ENCODE data around the gene FMNL2.
A peak's percentile ranks its signal among the peaks of the same experiment; 100 is the strongest.
"Not testable (repeated sequence)": the region's sequence is repeated elsewhere in the genome, so short reads cannot be mapped to it uniquely, and the experiment has no call there.

Gene FMNL2

GRCh38 chr2:152376385-152376784, 41.4 kb downstream of the FMNL2 start:
- DNase-seq = no peak

DNA sequence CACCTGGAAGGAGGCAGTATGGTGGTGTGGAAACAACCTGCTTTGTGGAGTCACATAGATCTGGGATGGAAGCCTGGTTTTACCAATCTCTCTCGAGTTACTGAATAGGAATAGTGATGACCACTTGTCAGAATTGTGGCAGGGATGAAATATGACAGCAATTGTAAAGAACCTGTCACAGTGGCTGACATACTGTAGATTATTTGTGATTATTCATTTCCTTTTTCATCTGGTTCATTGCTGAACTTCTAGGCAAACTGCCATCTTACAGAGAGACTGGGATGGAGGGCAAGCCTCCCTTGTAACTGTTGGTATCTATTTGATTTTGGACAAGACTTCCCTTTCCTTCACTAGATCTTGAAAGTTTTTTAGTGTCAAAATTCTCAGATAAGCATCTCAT, 42.0 kb downstream of the FMNL2 start:
- DNase-seq = no peak

DNA sequence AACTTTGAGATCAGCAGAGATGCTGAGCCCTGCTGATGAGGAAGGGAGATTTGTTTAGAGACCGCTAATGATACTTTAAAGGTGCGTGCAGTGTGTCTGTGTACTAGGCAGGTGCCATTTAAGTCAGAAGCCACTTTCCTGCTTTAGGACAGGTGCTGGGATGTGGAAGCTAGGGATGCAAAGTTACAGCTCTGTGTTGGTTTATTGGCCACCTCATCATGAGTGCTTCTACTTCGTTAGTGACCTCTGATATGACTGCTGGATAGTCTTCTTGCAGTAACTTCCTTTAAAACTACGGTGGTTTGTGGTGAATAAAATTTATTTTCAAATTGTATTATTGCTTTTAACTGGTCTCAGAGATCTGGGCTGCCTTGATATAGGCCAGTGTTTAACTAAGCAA, 44.1 kb downstream of the FMNL2 start:
- no peak for DNase-seq

- DNase-seq = no peak
Measured at GRCh38 chr2:152380261-152381055, 45.5 kb downstream of the FMNL2 start.

GRCh38 chr2:152383702-152384101, 48.7 kb downstream of the FMNL2 start:
- DNase-seq = no peak

DNA sequence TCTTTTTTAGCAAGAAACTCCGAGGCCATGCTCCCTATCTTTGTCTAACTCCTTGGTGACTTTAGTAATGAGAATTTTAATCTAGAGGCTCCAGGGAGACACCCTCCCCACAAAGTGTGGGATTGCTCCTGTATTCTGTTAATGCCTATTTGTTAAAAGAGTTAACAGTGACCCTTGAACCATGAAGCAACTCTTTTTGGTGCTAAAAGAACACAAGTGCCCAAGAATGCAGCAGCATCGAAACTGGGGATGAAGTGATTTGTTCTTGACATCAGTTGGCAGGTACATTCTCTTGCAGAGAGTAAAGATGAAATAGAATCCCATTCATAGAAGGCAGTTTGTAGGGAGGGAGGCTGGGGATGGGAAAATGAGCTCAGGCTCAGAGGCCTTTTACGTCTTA, 50.0 kb downstream of the FMNL2 start:
- DNase-seq = no peak

GRCh38 chr2:152385650-152386049, 50.7 kb downstream of the FMNL2 start:
- DNase-seq = peak in 1 of 3 experiments; percentile 25

DNA sequence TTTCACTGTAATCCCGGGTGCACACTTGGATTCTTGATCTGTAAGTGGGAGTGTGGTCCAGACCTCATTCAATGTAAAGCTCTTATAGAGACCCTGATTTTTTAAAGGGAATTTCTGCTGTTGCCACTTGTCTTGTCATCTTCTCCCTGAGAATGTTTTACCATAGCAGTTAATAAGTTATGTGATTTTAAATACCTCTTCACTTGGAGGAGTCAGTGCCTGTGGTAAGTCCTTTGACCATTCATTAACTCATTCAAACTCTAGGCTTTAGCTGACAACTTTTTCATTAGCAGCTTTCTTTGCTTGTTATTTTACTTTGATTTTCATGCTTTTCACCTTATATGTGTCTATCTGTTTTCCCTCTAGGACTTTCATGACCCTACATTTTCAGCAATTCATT, 51.3 kb downstream of the FMNL2 start:
- no peak for DNase-seq

- DNase-seq = no peak
Measured at GRCh38 chr2:152387041-152387440, 52.1 kb downstream of the FMNL2 start.

GRCh38 chr2:152388269-152388668, 53.3 kb downstream of the FMNL2 start:
- not testable (repeated sequence) for DNase-seq

GRCh38 chr2:152389483-152389882, 54.5 kb downstream of the FMNL2 start:
- DNase-seq = no peak

- DNase-seq = no peak
Measured at GRCh38 chr2:152390837-152391236, 55.9 kb downstream of the FMNL2 start.

GRCh38 chr2:152391318-152391717, 56.3 kb downstream of the FMNL2 start:
- no peak for DNase-seq

GRCh38 chr2:152393377-152393776, 58.4 kb downstream of the FMNL2 start:
- DNase-seq = no peak

GRCh38 chr2:152394326-152394725, 59.4 kb downstream of the FMNL2 start:
- DNase-seq = no peak

DNA sequence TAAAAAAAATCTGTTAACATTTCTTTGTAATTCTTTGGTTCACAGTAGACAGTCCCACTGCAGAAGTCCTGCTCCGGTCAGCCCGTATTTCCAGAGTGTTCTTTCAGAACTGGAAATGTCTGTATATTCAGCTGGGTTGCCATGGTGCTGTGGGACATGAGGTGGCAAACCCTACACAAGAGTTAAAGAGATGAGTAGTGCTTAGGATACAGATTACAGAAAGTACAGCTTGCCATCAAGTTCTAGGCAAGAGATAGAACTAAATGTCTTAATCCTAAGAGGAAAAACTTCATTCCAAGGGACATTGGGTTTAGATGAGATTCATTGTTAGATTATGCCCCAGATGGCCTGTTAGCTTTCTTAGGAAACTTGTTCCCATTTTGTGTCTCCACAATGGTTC, 60.1 kb downstream of the FMNL2 start:
- no peak for DNase-seq

GRCh38 chr2:152395572-152395971, 60.6 kb downstream of the FMNL2 start:
- DNase-seq = no peak

DNA sequence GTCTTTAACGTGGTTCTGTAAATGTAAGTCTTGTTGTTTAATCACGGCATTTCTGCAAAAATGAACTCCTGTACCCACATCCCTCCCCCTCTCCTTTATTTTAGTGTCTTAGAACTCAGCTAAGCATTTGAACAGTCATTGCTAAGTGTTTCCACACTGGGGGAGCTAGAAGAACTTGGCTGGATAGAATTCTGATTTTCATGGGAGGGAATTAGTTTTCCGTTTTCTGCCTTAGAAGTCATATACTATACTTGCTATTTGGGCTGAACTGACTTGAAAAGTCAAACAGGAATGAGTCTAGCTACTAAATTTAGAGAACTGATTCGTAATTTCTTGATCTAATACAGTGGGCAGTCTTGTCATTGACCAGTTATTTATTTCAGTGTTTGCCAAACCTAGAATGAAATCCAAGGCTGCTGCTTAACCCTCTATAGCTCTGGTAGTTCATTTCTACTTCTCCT, 61.1 kb downstream of the FMNL2 start:
- no peak for DNase-seq

DNA sequence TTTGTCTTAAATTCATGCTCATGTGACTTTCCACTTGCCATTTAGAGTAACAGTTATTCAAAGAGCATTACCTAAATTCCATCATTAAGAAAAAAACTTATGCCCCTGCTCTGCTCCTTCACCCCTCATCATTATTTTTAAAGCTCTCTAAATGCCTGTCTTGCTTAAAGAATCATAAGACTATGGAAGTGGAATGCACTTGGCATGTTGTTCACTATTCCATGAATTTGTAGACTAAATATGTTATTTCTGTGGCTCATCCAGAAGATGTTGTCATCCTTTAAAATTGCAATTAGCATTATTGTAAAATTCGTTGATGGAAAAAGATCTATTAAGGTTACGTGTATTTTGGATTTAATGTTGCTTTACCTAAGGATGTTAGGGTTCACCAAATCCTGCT, 61.8 kb downstream of the FMNL2 start:
- DNase-seq = no peak

GRCh38 chr2:152399003-152399402, 64.0 kb downstream of the FMNL2 start:
- DNase-seq = no peak

DNA sequence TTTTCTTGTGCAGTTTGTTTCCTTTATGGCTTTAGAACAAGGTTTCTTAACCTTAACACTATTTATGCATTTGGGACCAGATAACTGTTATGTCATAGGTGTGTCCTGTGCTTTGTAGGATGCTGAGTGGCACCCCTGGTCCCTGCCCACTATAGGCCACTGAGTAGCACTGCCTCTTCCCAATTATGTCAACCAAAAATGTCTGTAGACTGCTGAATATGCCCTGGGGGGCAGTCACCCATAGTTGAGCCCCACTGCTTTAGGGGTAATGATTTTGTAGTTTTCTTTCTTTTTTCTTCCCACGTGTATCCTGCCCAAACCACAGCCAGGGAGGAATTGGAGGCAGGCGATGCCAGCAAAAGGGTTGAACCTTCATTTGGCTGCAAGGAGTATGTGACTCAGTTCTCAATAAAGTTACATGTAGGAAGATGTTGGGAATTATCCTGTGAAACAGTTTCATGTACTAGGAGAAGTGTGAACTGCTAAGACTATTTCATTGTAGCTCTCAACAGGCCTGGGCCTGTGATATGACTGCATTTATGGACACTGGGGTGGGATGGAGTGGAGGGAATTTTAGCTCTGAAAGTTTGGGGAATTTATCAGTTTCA, 65.7 kb downstream of the FMNL2 start:
- DNase-seq = no peak

DNA sequence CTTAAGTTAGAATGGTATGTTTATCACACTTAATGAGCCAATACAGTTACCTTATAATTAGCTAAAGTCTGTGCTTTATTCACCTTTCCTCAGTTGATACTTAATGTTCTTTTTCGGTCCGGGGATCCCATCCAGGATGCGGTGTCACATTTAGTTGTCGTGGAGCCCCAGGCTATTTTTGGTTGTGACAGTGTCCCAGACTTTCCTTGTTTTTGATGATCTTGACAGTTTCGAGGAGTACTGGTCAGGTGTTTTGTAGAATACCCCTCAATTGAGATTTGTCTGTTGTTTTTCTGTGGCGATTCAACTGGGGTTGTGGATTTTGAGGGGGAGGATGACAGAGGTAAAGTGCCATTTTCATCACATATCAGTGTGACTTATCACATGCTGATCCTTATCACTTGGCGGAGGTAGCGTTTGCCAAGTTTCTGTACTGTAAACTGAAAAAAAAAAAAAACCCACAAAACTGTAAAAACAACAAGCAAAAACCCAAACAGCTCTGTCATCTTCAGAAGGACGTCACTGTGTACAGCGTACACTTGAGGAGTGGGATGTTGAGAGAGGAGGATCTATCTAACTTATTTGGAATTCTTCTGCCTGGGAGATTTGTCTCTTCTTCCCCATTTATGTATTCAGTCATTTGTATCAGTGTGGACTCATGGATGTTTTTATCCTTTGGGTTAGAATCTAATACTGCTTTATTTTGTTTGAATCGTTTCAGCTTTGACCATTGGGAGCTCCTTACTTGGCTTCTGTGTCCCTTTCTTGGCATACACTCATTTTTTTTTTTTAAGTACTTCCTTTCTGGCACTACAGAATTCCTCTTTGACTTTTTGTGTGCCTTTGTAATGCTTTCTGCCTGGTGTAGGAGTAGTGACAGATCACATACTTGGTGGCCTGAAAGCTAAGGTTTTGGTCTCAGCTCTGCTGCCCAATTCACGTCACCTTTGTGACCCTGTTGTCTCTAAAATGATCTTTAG, 68.1 kb downstream of the FMNL2 start:
- no peak for DNase-seq
